GM12878 (cell line): ENCODE results near the gene TMEM53.

Source experiments
- CEBPB ChIP-seq, 2 experiments: fragments of 150-350 bp in 1 of 2; IDR thresholded peaks; 2 replicates each; pipeline ENCODE4 v1.6.1; 2012 to 2014; ENCODE audit warnings: low read depth in 2 of 2, low read length in 2 of 2, borderline replicate concordance in 1 of 2, inconsistent platforms in 1 of 2
- CEBPZ ChIP-seq: fragments of 150-350 bp; IDR thresholded peaks from 2 replicates; pipeline ENCODE4 v1.6.1; 2016; ENCODE audit warnings: low read depth, low read length
- CTCF ChIP-seq, 3 experiments: IDR thresholded peaks in 2 of 3; conservative IDR thresholded peaks in 1 of 3; 2 replicates each; pipeline ENCODE4 v1.5.1; 2011; ENCODE audit warnings: low read depth in 3 of 3, low read length in 3 of 3, mild to moderate bottlenecking in 3 of 3, control low read depth in 2 of 3, moderate library complexity in 2 of 3, inconsistent platforms in 1 of 3, mixed read lengths in 1 of 3; ENCODE audit not compliant: control insufficient read depth in 2 of 3, insufficient read depth in 1 of 3; ENCODE audit errors: extremely low read depth in 1 of 3
- GABPA ChIP-seq: IDR thresholded peaks from 2 replicates; pipeline ENCODE4 v1.6.1; 2014; ENCODE audit warnings: antibody characterized with exemption, low read depth, mild to moderate bottlenecking, inconsistent platforms

GRCh38 chr1:44641126-44642102 is 32.9 kb downstream of the TMEM53 start:
- TF ChIP-seq GABPA (no peak), CTCF (IDR thresholded peaks at IDR 0.05 in 2 of 3, conservative IDR thresholded peaks at IDR 0.05 in 1 of 3; ENCODE audit: control insufficient read depth in 2 of 3, extremely low read depth in 1 of 3, insufficient read depth in 1 of 3, low read depth in 3 of 3, low read length in 3 of 3) (no peak), CEBPZ (no peak), CEBPB (IDR thresholded peaks at IDR 0.05; ENCODE audit: borderline replicate concordance in 1 of 2, low read depth in 2 of 2, low read length in 2 of 2) (no peak)
